HG03354 (cell line): Measurements from ENCODE around the gene TMTC3.
"Not testable (repeated sequence)": the region's sequence is repeated elsewhere in the genome, so short reads cannot be mapped to it uniquely, and the experiment has no call there.

Experiments
- ATAC-seq: cut with Tn5 transposase; IDR thresholded peaks from one replicate; pipeline ENCODE4 v1.9.1; 2021; ENCODE audit warnings: mild to moderate bottlenecking; ENCODE audit not compliant: unreplicated experiment, poor library complexity, severe bottlenecking

Gene TMTC3

DNA sequence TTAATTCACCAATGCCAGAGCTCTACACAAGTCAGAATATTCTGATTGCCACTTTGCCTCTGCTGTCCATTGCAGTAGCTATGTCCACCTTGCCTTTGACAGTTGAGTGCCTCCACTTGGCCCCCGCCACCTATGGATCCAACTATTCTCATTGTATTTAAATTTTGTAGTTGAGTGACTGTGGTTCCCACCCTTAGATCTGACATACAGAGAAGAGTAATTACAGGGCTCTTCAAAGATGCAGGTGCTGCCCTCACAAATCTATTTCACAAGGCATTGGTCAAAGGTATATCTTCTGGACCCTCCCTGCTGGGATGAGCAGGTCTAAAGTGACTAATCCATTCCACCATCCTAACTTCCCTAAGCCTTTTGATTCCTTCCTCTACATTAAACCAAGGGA is 68.2 kb downstream of the TMTC3 start:
- ATAC-seq = not testable (repeated sequence)

DNA sequence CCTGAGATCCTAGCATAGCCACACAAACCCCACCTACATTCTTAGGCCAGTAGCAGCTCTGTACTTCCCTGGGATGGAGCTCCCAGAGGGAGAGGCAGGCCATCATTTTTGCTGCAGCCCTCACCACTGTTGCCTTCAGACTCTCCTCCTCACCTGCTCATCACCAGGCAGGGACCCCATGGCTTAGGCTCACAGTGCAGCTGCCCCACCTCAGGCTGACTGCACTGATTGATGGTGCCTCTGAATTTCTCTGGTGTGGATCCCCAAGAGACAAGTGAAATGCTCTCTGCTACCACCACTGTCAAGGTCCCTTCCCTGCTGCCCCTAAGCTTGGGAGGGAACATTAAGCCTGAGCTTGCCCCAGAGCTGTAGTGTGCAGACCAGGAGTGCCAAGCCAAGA is 76.2 kb downstream of the TMTC3 start:
- ATAC-seq = no peak

- ATAC-seq = no peak
Measured at GRCh38 chr12:88219861-88220260, 77.8 kb downstream of the TMTC3 start.

GRCh38 chr12:88223519-88223918 is 81.4 kb downstream of the TMTC3 start:
- no peak for ATAC-seq

GRCh38 chr12:88225776-88226175 is 83.7 kb downstream of the TMTC3 start:
- ATAC-seq = no peak

GRCh38 chr12:88227263-88227662 is 85.2 kb downstream of the TMTC3 start:
- no peak for ATAC-seq

GRCh38 chr12:88227871-88228270 is 85.8 kb downstream of the TMTC3 start:
- no peak for ATAC-seq

DNA sequence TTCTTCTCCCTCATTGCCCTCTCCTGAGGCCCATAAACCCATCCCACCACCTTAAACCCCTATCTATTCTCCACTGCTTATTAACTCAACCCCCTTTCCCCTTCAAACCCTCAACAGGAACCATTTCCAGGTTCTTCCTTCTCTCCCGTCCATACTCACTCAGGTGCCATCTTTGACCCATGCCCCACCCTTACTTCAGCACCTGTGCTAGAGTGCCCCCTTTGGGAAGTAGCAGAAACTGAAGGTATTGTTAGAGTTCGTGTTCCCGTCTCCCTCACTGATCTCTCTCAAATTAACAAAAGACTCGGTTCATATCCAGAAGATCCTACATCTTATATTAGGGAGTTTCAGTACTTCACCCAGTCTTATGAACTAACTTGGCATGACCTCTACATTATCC is 86.6 kb downstream of the TMTC3 start:
- no peak for ATAC-seq

DNA sequence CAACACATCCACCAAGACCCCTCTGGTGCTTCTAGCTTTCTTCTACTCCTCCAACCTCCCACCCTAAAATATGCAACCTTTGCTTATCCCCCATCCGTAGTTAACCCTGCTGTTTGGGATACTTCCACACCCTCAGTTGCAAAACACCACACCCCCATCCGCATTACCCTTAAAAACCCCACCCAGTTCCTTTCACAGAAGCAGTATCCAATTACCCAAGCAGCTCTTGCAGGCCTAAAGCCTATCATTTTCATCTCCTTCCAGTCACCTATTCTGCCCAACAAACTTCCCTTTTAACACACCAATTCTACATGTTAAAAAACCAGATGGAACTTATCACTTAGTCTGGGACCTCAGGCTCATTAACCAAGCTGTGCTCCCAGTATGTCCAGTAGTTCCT is 88.2 kb downstream of the TMTC3 start:
- ATAC-seq = no peak

GRCh38 chr12:88235183-88235833 is 93.2 kb downstream of the TMTC3 start:
- peak; percentile 61 for ATAC-seq

DNA sequence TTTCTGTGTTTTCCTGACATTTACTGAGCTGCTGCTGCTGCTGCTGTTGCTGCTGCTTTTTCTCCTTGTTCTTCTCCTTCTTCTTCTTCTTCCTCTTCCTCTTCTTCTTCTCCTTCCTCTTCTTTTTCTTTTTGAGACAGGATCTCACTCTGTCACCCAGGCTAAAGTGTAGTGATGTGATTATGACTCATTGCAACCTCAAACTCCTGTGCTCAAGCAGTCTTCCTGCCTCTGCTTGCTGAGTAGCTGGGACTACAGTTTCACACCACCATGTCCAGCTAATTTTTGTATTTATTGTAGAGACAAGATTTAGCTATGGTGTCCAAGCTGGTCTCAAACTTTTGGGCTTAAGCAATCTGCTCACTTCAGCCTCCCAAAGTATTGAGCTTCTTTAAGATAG is 95.8 kb downstream of the TMTC3 start:
- peak; percentile 43 for ATAC-seq

GRCh38 chr12:88238406-88238805 is 96.3 kb downstream of the TMTC3 start:
- no peak for ATAC-seq

DNA sequence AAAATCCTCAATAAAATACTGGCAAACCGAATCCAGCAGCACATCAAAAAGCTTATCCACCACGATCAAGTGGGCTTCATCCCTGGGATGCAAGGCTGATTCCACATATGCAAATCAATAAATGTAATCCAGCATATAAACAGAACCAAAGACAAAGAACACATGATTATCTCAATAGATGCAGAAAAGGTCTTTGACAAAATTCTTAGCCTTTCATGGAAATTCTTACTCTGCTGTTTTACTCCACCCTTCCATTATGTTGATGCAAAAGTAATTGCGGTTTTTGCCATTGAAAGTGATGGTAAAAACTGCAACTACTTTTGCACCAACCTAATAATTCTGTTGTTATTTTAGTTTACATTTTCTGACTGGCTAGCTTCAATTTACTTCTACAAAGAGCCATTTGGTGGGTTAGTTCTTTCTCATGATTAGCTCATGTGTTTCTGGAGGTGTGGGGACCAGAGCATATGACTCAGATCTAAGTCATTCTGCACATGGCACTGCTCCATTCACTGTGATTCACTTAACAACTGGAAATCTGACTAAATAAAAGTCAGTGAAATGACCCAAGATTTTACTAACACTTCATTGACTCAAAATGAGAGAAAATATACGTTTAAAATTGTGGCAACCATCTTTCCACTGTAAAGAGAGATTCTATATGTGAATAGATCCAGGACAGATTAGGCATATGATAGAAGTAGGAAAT is 99.9 kb downstream of the TMTC3 start:
- peak; percentile 62 for ATAC-seq

- peak; percentile 42 for ATAC-seq
Measured at GRCh38 chr12:88242571-88242925, 100.4 kb downstream of the TMTC3 start.

DNA sequence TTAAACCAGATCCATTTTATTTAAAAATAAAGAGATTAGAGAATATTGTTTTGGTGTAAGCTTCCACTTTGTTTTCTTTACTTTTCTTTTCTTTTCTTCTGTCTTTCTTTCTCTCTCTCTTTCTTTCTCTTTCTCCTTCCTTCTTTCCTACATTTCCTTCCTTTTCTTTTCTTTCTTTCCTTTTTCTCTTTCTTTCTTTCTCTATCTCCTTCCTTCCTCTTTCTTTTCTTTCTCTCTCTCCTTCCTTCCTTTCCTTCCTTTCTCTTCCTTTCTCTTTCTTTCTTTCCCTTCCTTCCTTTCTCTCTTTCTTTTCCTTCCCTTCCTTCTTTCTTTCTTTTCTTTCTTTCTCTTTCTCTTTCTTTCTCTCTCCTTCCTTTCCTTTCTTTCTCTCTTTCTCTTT is 100.8 kb downstream of the TMTC3 start:
- no peak for ATAC-seq

DNA sequence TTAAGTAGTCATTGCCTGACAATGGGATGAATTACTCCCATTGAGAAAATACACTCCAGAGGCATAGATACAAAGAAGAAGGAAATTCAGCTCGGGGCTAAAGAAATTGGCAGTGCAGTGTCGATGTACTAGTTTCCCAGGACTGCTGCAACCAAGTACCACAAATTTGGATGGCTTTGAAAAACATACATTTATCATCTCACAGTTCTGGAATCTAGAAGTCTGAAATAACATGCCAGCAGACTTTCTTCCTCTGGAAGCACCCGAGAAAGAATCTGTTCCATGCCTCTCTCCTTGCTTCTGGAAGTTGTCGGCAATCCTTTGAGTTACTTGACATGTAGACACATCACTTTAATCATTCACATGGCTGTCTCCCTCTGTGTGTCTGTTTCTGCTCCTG is 101.9 kb downstream of the TMTC3 start:
- ATAC-seq = no peak

DNA sequence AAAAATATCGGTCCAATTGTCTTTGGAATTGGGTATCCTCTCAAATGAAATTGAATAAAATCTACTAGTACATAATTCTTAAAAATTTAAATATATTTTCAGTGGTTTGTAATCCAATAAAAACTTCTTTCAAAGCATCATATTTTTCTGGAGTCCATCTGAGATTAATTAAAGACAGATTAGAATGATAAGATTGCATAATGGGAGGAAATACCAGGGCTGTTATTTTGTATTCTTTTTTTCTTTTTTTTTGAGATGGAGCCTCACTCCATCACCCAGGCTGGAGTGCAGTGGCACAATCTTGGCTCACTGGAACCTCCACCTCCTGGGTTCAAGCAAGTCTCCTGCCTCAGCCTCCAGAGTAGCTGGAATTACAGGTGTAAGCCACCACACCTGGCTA is 103.8 kb downstream of the TMTC3 start:
- ATAC-seq = no peak

GRCh38 chr12:88247241-88247643 is 105.1 kb downstream of the TMTC3 start:
- ATAC-seq = no peak

DNA sequence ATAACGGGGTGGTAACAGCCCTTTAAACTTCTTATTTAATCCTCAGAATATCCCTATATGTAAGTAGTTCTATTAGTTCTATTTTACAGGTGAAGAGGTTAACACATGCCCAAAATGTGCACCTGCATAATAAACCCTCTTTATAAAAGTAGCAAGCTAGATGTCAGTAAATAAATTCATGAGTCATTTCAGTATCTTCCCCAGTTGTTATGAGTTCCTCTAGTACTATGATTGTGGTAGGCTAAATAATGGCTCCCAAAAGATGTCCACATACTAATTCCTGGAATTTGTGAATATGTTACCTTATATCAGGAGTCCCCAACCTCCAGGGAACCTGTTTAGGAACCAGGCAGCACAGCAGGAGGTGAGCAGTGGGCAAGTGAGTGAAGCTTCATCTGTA is 106.5 kb downstream of the TMTC3 start:
- ATAC-seq = no peak
